SK-N-SH (cell line): ENCODE measurements around the gene ADRM1. TPM values are rescaled to one million over a fixed set of nuclear protein-coding genes. Genes with fewer than 3 reads are reported as not detected.

Experiments
- CTCF ChIA-PET: fragments of 300-600, 350-600 bp; formaldehyde crosslinking; extraction: SDS; loops from one replicate; lab custom pipeline; 2021; lab: Yijun Ruan, JAX
- POLR2A ChIA-PET: fragments of 350-600 bp; sonication (Branson Sonifier 250); formaldehyde crosslinking; extraction: SDS; loops from one replicate; lab custom pipeline; 2020; ENCODE audit warnings: antibody characterized with exemption, inconsistent platforms; lab: Yijun Ruan, JAX
- DNase-seq: peaks from one replicate; pipeline ENCODE4 v3.0.0; 2012
- H2AFZ ChIP-seq: fragments of 200-600 bp; sonication (generic); 2 replicates; pipeline ENCODE4 v1.8.1; 2016; ENCODE audit warnings: antibody characterized with exemption, mild to moderate bottlenecking, low read depth
- H3F3A ChIP-seq: fragments of 200-600 bp; sonication (generic); replicated peaks from 2 replicates; pipeline ENCODE3; 2016; ENCODE audit warnings: antibody characterized with exemption, mild to moderate bottlenecking; ENCODE audit not compliant: insufficient read depth
- H3K27ac ChIP-seq, 2 experiments: fragments of 200-500 bp in 1 of 2; fragments of 200-600 bp in 1 of 2; sonication (Bioruptor generic) in 1 of 2; sonication (generic), shearing (Covaris generic) in 1 of 2; 2 replicates each; pipeline versions ENCODE4 v1.5.1 to v1.6.1; 2014 to 2016; ENCODE audit warnings: low read depth in 2 of 2, inconsistent platforms in 1 of 2, low read length in 1 of 2, mild to moderate bottlenecking in 1 of 2, mixed read lengths in 1 of 2
- H3K27me3 ChIP-seq: fragments of 200-600 bp; sonication (generic), shearing (Covaris generic); 2 replicates; pipeline ENCODE4 v1.6.1; 2016; ENCODE audit warnings: mixed run types; ENCODE audit not compliant: insufficient read depth
- H3K36me3 ChIP-seq, 2 experiments: fragments of 200-500 bp in 1 of 2; fragments of 200-600 bp in 1 of 2; sonication (Bioruptor generic) in 1 of 2; sonication (generic) in 1 of 2; replicated peaks in 1 of 2; 2 replicates each; pipeline versions ENCODE3 to v1.5.1; 2014 to 2016; ENCODE audit warnings: low read length in 1 of 2, mild to moderate bottlenecking in 1 of 2; ENCODE audit not compliant: insufficient read depth in 2 of 2, control insufficient read depth in 1 of 2
- H3K4me1 ChIP-seq, 2 experiments: fragments of 200-500 bp in 1 of 2; fragments of 200-600 bp in 1 of 2; sonication (Bioruptor generic) in 1 of 2; sonication (generic), shearing (Covaris generic) in 1 of 2; 2 replicates each; pipeline versions ENCODE4 v1.5.1 to v1.6.1; 2014 to 2016; ENCODE audit warnings: low read depth in 1 of 2, low read length in 1 of 2, mixed run types in 1 of 2; ENCODE audit not compliant: insufficient read depth in 2 of 2, control insufficient read depth in 1 of 2
- H3K4me2 ChIP-seq: fragments of 200-600 bp; sonication (generic), shearing (Covaris generic); 2 replicates; pipeline ENCODE4 v1.6.1; 2017; ENCODE audit warnings: mixed run types
- H3K4me3 ChIP-seq, 2 experiments: fragments of 200-500 bp in 1 of 2; fragments of 200-600 bp in 1 of 2; sonication (Bioruptor generic) in 1 of 2; sonication (generic), shearing (Covaris generic) in 1 of 2; 2 replicates each; pipeline versions ENCODE4 v1.5.1 to v1.8.1; 2014 to 2016; ENCODE audit warnings: low read depth in 2 of 2, inconsistent platforms in 1 of 2, low read length in 1 of 2, mild to moderate bottlenecking in 1 of 2, mixed read lengths in 1 of 2, moderate library complexity in 1 of 2
- H3K79me2 ChIP-seq: fragments of 200-600 bp; sonication (generic); 2 replicates; pipeline ENCODE4 v1.8.1; 2017; ENCODE audit warnings: mild to moderate bottlenecking; ENCODE audit not compliant: insufficient read depth
- H3K9ac ChIP-seq: fragments of 200-600 bp; sonication (generic); 2 replicates; pipeline ENCODE4 v1.6.1; 2017; ENCODE audit warnings: mixed run types
- H3K9me2 ChIP-seq: fragments of 200-600 bp; sonication (generic); 2 replicates; pipeline ENCODE4 v1.6.1; 2017; ENCODE audit warnings: mixed run types
- H3K9me3 ChIP-seq: fragments of 200-600 bp; sonication (generic); 2 replicates; pipeline ENCODE4 v1.6.1; 2017; ENCODE audit warnings: mixed run types, mild to moderate bottlenecking, moderate library complexity
- H4K20me1 ChIP-seq: fragments of 200-600 bp; sonication (generic); 2 replicates; pipeline ENCODE4 v1.6.1; 2017; ENCODE audit warnings: mild to moderate bottlenecking, mixed run types; ENCODE audit not compliant: insufficient read depth
- CHD2 ChIP-seq: fragments of 150-350 bp; IDR thresholded peaks from 2 replicates; pipeline ENCODE4 v1.6.1; 2018; ENCODE audit warnings: low read length; ENCODE audit not compliant: partially characterized antibody
- ELF1 ChIP-seq: IDR thresholded peaks from 2 replicates; pipeline ENCODE4 v1.4.0; 2012
- EZH2phosphoT487 ChIP-seq: fragments of 200-600 bp; sonication (generic); IDR thresholded peaks from 2 replicates; pipeline ENCODE4 v1.6.1; 2017; ENCODE audit warnings: low read depth, mixed run types, mild to moderate bottlenecking, antibody characterized with exemption, moderate library complexity, borderline replicate concordance
- FOSL2 ChIP-seq: IDR thresholded peaks from 2 replicates; pipeline ENCODE4 v1.4.0; 2012; ENCODE audit warnings: low read depth, mild to moderate bottlenecking, moderate library complexity, borderline replicate concordance
- FOXJ3 ChIP-seq: sonication (generic); formaldehyde crosslinking; IDR thresholded peaks from 2 replicates; pipeline ENCODE4 v1.5.1; 2020; ENCODE audit warnings: mild to moderate bottlenecking, missing genetic modification reagents
- FOXM1 ChIP-seq: IDR thresholded peaks from 2 replicates; pipeline ENCODE4 v1.4.0; 2012; ENCODE audit warnings: low read depth, mild to moderate bottlenecking
- JUND ChIP-seq: IDR thresholded peaks from 2 replicates; pipeline ENCODE4 v1.4.0; 2012
- MEF2A ChIP-seq: IDR thresholded peaks from 2 replicates; pipeline ENCODE4 v1.4.0; 2012; ENCODE audit warnings: low read depth, borderline replicate concordance
- POLR2AphosphoS5 ChIP-seq: IDR thresholded peaks from 2 replicates; pipeline ENCODE4 v1.6.1; 2012; ENCODE audit warnings: low read depth, low read length
- RXRA ChIP-seq: IDR thresholded peaks from 2 replicates; pipeline ENCODE4 v1.4.0; 2012; ENCODE audit warnings: low read depth, mild to moderate bottlenecking, borderline replicate concordance
- SIN3A ChIP-seq: IDR thresholded peaks from 2 replicates; pipeline ENCODE4 v1.6.1; 2012; ENCODE audit warnings: low read depth, mild to moderate bottlenecking, low read length, moderate library complexity, borderline replicate concordance
- SMC3 ChIP-seq: IDR thresholded peaks from 2 replicates; pipeline ENCODE4 v1.6.1; 2012; ENCODE audit warnings: low read depth, low read length, improper control_type of control experiment
- TAF1 ChIP-seq: IDR thresholded peaks from 2 replicates; pipeline ENCODE4 v1.6.1; 2012; ENCODE audit warnings: low read depth, mild to moderate bottlenecking, low read length, moderate library complexity, borderline replicate concordance
- TCF12 ChIP-seq: IDR thresholded peaks from 2 replicates; pipeline ENCODE4 v1.4.0; 2012
- TEAD4 ChIP-seq: IDR thresholded peaks from 2 replicates; pipeline ENCODE4 v1.4.0; 2012; ENCODE audit warnings: mild to moderate bottlenecking, borderline replicate concordance; ENCODE audit not compliant: insufficient read depth
- USF1 ChIP-seq: IDR thresholded peaks from 2 replicates; pipeline ENCODE4 v1.4.0; 2012; ENCODE audit warnings: low read depth, borderline replicate concordance
- WGBS: methylation state at CpG from one replicate; pipeline ENCODE4 v1.1.6; 2017; ENCODE audit warnings: low lambda C conversion rate; 5-methylcytosine and 5-hydroxymethylcytosine counted together
- polyA plus RNA-seq, 3 experiments: library from polyadenylated mRNA; depleted of rRNA; stranded (reverse); fragments of >200 nt; gene quantifications; 2 replicates each; pipeline ENCODE4 v1.2.3, GENCODE V29; 2012
- TF ChIP-seq, protein P1 (sequence below): fragments of 150-350 bp; IDR thresholded peaks from 2 replicates; pipeline ENCODE4 v1.6.1; 2017; ENCODE audit warnings: antibody characterized with exemption, low read length, low read depth, borderline replicate concordance
- TF ChIP-seq, protein P2 (sequence below): fragments of 150-350 bp; IDR thresholded peaks from 2 replicates; pipeline ENCODE4 v1.6.1; 2016; ENCODE audit warnings: mild to moderate bottlenecking, low read depth, low read length

The ADRM1 gene
- polyA plus RNA-seq, 1 of the 3 experiments (the other 2 are of a cell fraction), result 142 TPM

- Histone ChIP-seq H3K9ac (no peak overlapping the region), H3K36me3 (peaks cover 0 to 91% of the 10 kb centered on the region in 2 experiments), H3K9me2 (no peaks in the 10 kb centered on the region), H3F3A (peaks cover 13% of the 10 kb centered on the region), H4K20me1 (0 out of 2 replicates have a peak, but pooled peaks cover 11% of the 10 kb centered on the region), H2AFZ (no peak overlapping the region), H3K79me2 (no peaks in the 10 kb centered on the region), H3K4me3 (no peak overlapping the region), H3K27ac (no peak overlapping the region), H3K4me2 (no peak overlapping the region), H3K4me1 (no peaks in the 10 kb centered on the region; a peak in 1 of 4 replicates), H3K9me3 (no peaks in the 10 kb centered on the region), H3K27me3 (no peaks in the 10 kb centered on the region)
- no peak for TF ChIP-seq CHD2
- no peak for TF ChIP-seq EZH2phosphoT487
- TF ChIP-seq RXRA, result no peak
- no peak for TF ChIP-seq TEAD4
- no peak for TF ChIP-seq ELF1
- TF ChIP-seq TAF1, result no peak
- TF ChIP-seq SIN3A, result no peak
- TF ChIP-seq, protein P1, sequence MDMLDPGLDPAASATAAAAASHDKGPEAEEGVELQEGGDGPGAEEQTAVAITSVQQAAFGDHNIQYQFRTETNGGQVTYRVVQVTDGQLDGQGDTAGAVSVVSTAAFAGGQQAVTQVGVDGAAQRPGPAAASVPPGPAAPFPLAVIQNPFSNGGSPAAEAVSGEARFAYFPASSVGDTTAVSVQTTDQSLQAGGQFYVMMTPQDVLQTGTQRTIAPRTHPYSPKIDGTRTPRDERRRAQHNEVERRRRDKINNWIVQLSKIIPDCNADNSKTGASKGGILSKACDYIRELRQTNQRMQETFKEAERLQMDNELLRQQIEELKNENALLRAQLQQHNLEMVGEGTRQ, result no peak
- no peak for TF ChIP-seq MEF2A
- TF ChIP-seq TCF12, result no peak
- no peak for TF ChIP-seq FOXJ3 (CRISPR knock-in tag)
- TF ChIP-seq FOSL2, result no peak
- TF ChIP-seq, protein P2, sequence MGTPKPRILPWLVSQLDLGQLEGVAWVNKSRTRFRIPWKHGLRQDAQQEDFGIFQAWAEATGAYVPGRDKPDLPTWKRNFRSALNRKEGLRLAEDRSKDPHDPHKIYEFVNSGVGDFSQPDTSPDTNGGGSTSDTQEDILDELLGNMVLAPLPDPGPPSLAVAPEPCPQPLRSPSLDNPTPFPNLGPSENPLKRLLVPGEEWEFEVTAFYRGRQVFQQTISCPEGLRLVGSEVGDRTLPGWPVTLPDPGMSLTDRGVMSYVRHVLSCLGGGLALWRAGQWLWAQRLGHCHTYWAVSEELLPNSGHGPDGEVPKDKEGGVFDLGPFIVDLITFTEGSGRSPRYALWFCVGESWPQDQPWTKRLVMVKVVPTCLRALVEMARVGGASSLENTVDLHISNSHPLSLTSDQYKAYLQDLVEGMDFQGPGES, result no peak
- no peak for TF ChIP-seq POLR2AphosphoS5
- TF ChIP-seq FOXM1, result no peak
- no peak for TF ChIP-seq SMC3
- CTCF ChIA-PET, result interaction anchor here (1.1 to 1.2 kb wide), 2 partner anchors 70 to 71 kb away, joined by 3 to 4 read pairs; no protein-coding TSS in a partner anchor
- WGBS, result 99% methylated on average over 10 of the region's 16 CpGs
- DNase-seq, result no peak
- POLR2A ChIA-PET, result no interaction called here
Observed at GRCh38 chr20:62312662-62312977, 9.8 kb downstream of the ADRM1 start.

- Histone ChIP-seq H3K4me3 (no peak overlapping the region), H3K4me2 (no peak overlapping the region), H3K36me3 (peaks cover 0 to 88% of the 10 kb centered on the region in 2 experiments), H3K27me3 (no peaks in the 10 kb centered on the region), H3F3A (peaks cover 12% of the 10 kb centered on the region), H3K4me1 (no peaks in the 10 kb centered on the region), H4K20me1 (0 out of 2 replicates have a peak, but pooled peaks cover 8% of the 10 kb centered on the region), H2AFZ (no peak overlapping the region), H3K9ac (no peak overlapping the region), H3K79me2 (no peaks in the 10 kb centered on the region), H3K27ac (no peak overlapping the region), H3K9me3 (no peaks in the 10 kb centered on the region), H3K9me2 (no peaks in the 10 kb centered on the region)
- TF ChIP-seq SMC3 (no peak), SIN3A (no peak), TEAD4 (no peak), TCF12 (no peak), JUND (no peak), USF1 (no peak), TAF1 (no peak)
- TF ChIP-seq, protein P2, result no peak
- no peak for DNase-seq
- WGBS, result 87% methylated on average over 14 of the region's 26 CpGs
- POLR2A ChIA-PET, result no interaction called here
- CTCF ChIA-PET, result interaction anchor here (1.1 to 1.2 kb wide), 2 partner anchors 69 to 70 kb away, joined by 3 to 4 read pairs; no protein-coding TSS in a partner anchor
Observed at GRCh38 chr20:62313021-62313420, 10.2 kb downstream of the ADRM1 start.
